Measurements from ENCODE around the gene ANGPTL4. TPM values are rescaled to one million over a fixed set of nuclear protein-coding genes. Genes with fewer than 3 reads are reported as not detected.

The ANGPTL4 gene
- total and polyA plus RNA-seq, 2 of the 13 experiments (the other 11 are each of a cell fraction or from before 2014, with no cell fraction given): 0.80 to 21.7 TPM

GRCh38 chr19:8360196-8360595 is 3.8 kb upstream of the ANGPTL4 start:
- no TSS peak for BruUV-seq (replicated peaks)
- ATAC-seq (no peak), DNase-seq (ENCODE audit: low spot score) (no peak), FAIRE-seq (no peak)
- Histone ChIP-seq H3K4me3 (replicated peaks in 1 of 3; ENCODE audit: insufficient read depth in 1 of 3, low read depth in 2 of 3, low read length in 3 of 3) (no peak overlapping the region), H3K9ac (ENCODE audit: insufficient read depth, low read depth, low read length) (no peak overlapping the region), H4K20me1 (ENCODE audit: insufficient read depth, low read length) (no peaks in the 10 kb centered on the region), H3K4me1 (ENCODE audit: insufficient read depth, low read length) (peaks cover 66% of the 10 kb centered on the region), H3K27me3 (ENCODE audit: control insufficient read depth in 1 of 2, insufficient read depth in 2 of 2, low read length in 2 of 2) (peaks cover 0 to 3% of the 10 kb centered on the region in 2 experiments; a peak in 1 of 5 replicates), H3K79me2 (ENCODE audit: insufficient read depth, low read length) (no peaks in the 10 kb centered on the region), H3K36me3 (replicated peaks in 1 of 2; ENCODE audit: control insufficient read depth in 1 of 2, insufficient read depth in 2 of 2, low read length in 2 of 2) (no peaks in the 10 kb centered on the region), H3K4me2 (ENCODE audit: low read depth, low read length) (no peak overlapping the region), H3K27ac (ENCODE audit: extremely low read length, insufficient read depth, low read length) (no peak overlapping the region), H2AFZ (ENCODE audit: low read length) (no peak overlapping the region), H3K9me3 (ENCODE audit: low read length) (no peaks in the 10 kb centered on the region)
- in situ Hi-C loops (cut with HindIII; ENCODE audit: extremely low pct_ligation_motif_present, low pct_unique_long_range_greater_than_20kb) (no loop called here), intact Hi-C loops (cut with micrococcal nuclease; ENCODE audit: unreplicated experiment) (no loop called here)
- WGBS (ENCODE audit: low lambda C conversion rate): 65% methylated on average over 6 of the region's 8 CpGs
- 0 out of 2 replicates have a peak, but pooled peaks have one; percentile 20 for TF ChIP-seq RARA (CRISPR knock-in tag; IDR thresholded peaks at IDR 0.05)
- peak; percentile 29; the same call in 1 of the 2 replicates for TF ChIP-seq ZMYM2 (CRISPR knock-in tag; IDR thresholded peaks at IDR 0.05)
- TF ChIP-seq LCORL (IDR thresholded peaks at IDR 0.05): peak; percentile 49; the same call in 1 of the 2 replicates
- TF ChIP-seq LCORL (CRISPR knock-in tag; IDR thresholded peaks at IDR 0.05): peak; percentile 46; the same call in 1 of the 2 replicates
- TF ChIP-seq HOXD1 (CRISPR knock-in tag; IDR thresholded peaks at IDR 0.05): no peak
- TF ChIP-seq ZMYM3 (CRISPR knock-in tag; IDR thresholded peaks at IDR 0.05): peak; percentile 23; the same call in 1 of the 2 replicates
- POLR2A ChIA-PET: interaction anchor here (0.7 kb wide), 1 partner anchor 31 kb away, joined by 3 read pairs; no protein-coding TSS in a partner anchor
- CTCF ChIA-PET (ENCODE audit: low intra/inter-chr PET ratio, low total read pairs): no interaction called here

- Histone ChIP-seq H3K9me3 (ENCODE audit: low read length) (no peaks in the 10 kb centered on the region), H3K27ac (ENCODE audit: extremely low read length, insufficient read depth, low read length) (peak overlapping the region; percentile 70), H3K4me2 (ENCODE audit: low read depth, low read length) (peak overlapping the region; percentile 87), H2AFZ (ENCODE audit: low read length) (peak overlapping the region; percentile 82), H3K27me3 (ENCODE audit: control insufficient read depth in 1 of 2, insufficient read depth in 2 of 2, low read length in 2 of 2) (peaks cover 0 to 3% of the 10 kb centered on the region in 2 experiments; a peak in 1 of 5 replicates), H3K79me2 (ENCODE audit: insufficient read depth, low read length) (no peaks in the 10 kb centered on the region), H4K20me1 (ENCODE audit: insufficient read depth, low read length) (no peaks in the 10 kb centered on the region), H3K4me1 (ENCODE audit: insufficient read depth, low read length) (peaks cover 64% of the 10 kb centered on the region), H3K4me3 (replicated peaks in 1 of 3; ENCODE audit: insufficient read depth in 1 of 3, low read depth in 2 of 3, low read length in 3 of 3) (peak overlapping the region in 1 of 3 experiments; percentile 51; a peak in 2 of 6 replicates), H3K36me3 (replicated peaks in 1 of 2; ENCODE audit: control insufficient read depth in 1 of 2, insufficient read depth in 2 of 2, low read length in 2 of 2) (no peaks in the 10 kb centered on the region; a peak in 1 of 5 replicates), H3K9ac (ENCODE audit: insufficient read depth, low read depth, low read length) (peak overlapping the region; percentile 66)
- intact Hi-C loops (cut with micrococcal nuclease; ENCODE audit: unreplicated experiment): no loop called here
- in situ Hi-C loops (cut with HindIII; ENCODE audit: extremely low pct_ligation_motif_present, low pct_unique_long_range_greater_than_20kb): no loop called here
- FAIRE-seq (peak; percentile 34), DNase-seq (ENCODE audit: low spot score) (peak; percentile 83), ATAC-seq (peak; percentile 77)
- WGBS (ENCODE audit: low lambda C conversion rate): 20% methylated on average over 12 of the region's 12 CpGs
- no TSS peak for BruUV-seq (replicated peaks)
- ChIA-PET POLR2A (interaction anchor here (0.9 to 5.1 kb wide), 8 partner anchors 9 to 151 kb away, joined by 3 to 33 read pairs (median 4); partner anchors contain the start of gene RAB11B), CTCF (ENCODE audit: low intra/inter-chr PET ratio, low total read pairs) (no interaction called here)
- TF ChIP-seq ZC3H4 (CRISPR knock-in tag; IDR thresholded peaks at IDR 0.05; ENCODE audit: borderline replicate concordance) (no peak), ZBTB7B (CRISPR knock-in tag; IDR thresholded peaks at IDR 0.05) (no peak), ZNF513 (CRISPR knock-in tag; conservative IDR thresholded peaks at IDR 0.05) (no peak), ZZZ3 (CRISPR knock-in tag; IDR thresholded peaks at IDR 0.05; ENCODE audit: borderline replicate concordance) (no peak), ATM (IDR thresholded peaks at IDR 0.05; ENCODE audit: borderline replicate concordance) (no peak), ZNF451 (CRISPR knock-in tag; IDR thresholded peaks at IDR 0.05) (no peak), HNRNPL (IDR thresholded peaks at IDR 0.05; ENCODE audit: low read depth, low read length) (peak; percentile 88; the same call in 1 of the 2 replicates), KAT8 (CRISPR knock-in tag; IDR thresholded peaks at IDR 0.05) (0 out of 2 replicates have a peak, but pooled peaks have one; percentile 27)
These were observed 1.8 kb upstream of the ANGPTL4 start for GRCh38 chr19:8361921-8362793.
